ENCODE measurements around the gene NR2C2.
A peak's percentile ranks its signal among the peaks of the same experiment; 100 is the strongest.

The NR2C2 gene

GRCh38 chr3:14921811-14922705, 25.3 kb upstream of the NR2C2 start:
- no peak overlapping the region for H3K4me3 ChIP-seq (ENCODE audit: low read depth, low read length)
- DNase-seq (ENCODE audit: low read depth, low spot score) = no peak
- no peak for TF ChIP-seq CTCF (IDR thresholded peaks at IDR 0.05; ENCODE audit: low read depth, low read length)
- in situ Hi-C loops (cut with HindIII; ENCODE audit: low sequenced_read_pairs) = no loop called here

GRCh38 chr3:14922863-14923262, 24.5 kb upstream of the NR2C2 start:
- in situ Hi-C loops (cut with HindIII; ENCODE audit: low sequenced_read_pairs) = no loop called here
- no peak for DNase-seq (ENCODE audit: low read depth, low spot score)
- TF ChIP-seq CTCF (IDR thresholded peaks at IDR 0.05; ENCODE audit: low read depth, low read length) = no peak
- no peak overlapping the region for H3K4me3 ChIP-seq (ENCODE audit: low read depth, low read length)

- in situ Hi-C loops (cut with HindIII; ENCODE audit: low sequenced_read_pairs) = no loop called here
- DNase-seq (ENCODE audit: low read depth, low spot score) = no peak
- no peak overlapping the region for H3K4me3 ChIP-seq (ENCODE audit: low read depth, low read length)
- TF ChIP-seq CTCF (IDR thresholded peaks at IDR 0.05; ENCODE audit: low read depth, low read length) = no peak
Measured at GRCh38 chr3:14923476-14923875, 23.9 kb upstream of the NR2C2 start.

- H3K4me3 ChIP-seq (ENCODE audit: low read depth, low read length) = no peak overlapping the region
- peak; percentile 76 for DNase-seq (ENCODE audit: low read depth, low spot score)
- peak; percentile 71 for TF ChIP-seq CTCF (IDR thresholded peaks at IDR 0.05; ENCODE audit: low read depth, low read length)
- in situ Hi-C loops (cut with HindIII; ENCODE audit: low sequenced_read_pairs) = no loop called here
Measured at GRCh38 chr3:14925729-14926591, 21.4 kb upstream of the NR2C2 start.

- H3K4me3 ChIP-seq (ENCODE audit: low read depth, low read length) = no peak overlapping the region
- TF ChIP-seq CTCF (IDR thresholded peaks at IDR 0.05; ENCODE audit: low read depth, low read length) = no peak
- DNase-seq (ENCODE audit: low read depth, low spot score) = no peak
- in situ Hi-C loops (cut with HindIII; ENCODE audit: low sequenced_read_pairs) = no loop called here
Measured at GRCh38 chr3:14926592-14926991, 20.8 kb upstream of the NR2C2 start.

GRCh38 chr3:14927308-14927707, 20.1 kb upstream of the NR2C2 start:
- in situ Hi-C loops (cut with HindIII; ENCODE audit: low sequenced_read_pairs) = no loop called here
- H3K4me3 ChIP-seq (ENCODE audit: low read depth, low read length) = no peak overlapping the region
- no peak for DNase-seq (ENCODE audit: low read depth, low spot score)
- no peak for TF ChIP-seq CTCF (IDR thresholded peaks at IDR 0.05; ENCODE audit: low read depth, low read length)
